OCI-M2 (cell line): ENCODE measurements around the gene GAS2L1.
"Not testable (repeated sequence)": the region's sequence is repeated elsewhere in the genome, so short reads cannot be mapped to it uniquely, and the experiment has no call there.

Source experiments
- DNase-seq: peaks from one replicate; lab custom pipeline; 2025; ENCODE audit not compliant: unreplicated experiment; lab: John Stamatoyannopoulos, UW

The GAS2L1 gene

DNA sequence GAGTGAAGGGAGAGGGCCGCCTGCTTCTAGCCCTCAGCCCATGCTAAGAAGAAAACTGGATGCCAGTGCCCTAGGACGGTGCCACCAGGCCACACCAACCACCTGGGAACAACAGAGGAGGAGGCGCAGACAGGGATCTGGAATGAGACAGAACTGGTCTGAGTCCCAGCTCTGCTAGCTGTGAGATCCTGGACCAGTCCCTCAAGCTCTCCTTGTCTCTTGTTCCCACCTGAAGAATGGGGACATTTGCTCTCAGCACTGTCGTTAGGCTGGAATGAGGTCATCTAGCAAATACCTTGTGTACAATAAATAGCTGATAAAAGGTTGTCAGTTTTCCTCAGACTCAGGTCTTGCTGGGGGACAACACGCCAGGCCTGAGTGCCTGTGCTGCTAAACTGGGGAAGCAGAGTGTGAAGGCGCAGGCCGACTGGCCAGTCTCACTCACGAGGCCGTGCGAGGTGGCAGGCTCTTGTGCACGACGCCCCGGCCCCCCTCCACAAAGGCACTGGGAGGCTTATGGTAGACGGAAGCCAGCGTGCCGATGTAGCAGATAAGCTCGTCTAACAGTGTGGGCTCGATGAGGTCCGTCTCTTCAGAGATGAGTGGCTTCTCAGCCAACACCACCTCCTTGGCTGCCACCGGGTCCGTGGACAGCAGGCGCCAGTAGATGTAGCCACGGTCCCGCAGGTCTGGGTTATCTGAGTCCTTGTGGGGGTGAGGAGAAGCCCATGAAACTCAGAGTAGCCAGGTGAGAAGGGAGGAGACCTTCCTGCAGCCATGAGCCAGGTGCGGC lies 34.8 kb downstream of the GAS2L1 start:
- no peak for DNase-seq

DNA sequence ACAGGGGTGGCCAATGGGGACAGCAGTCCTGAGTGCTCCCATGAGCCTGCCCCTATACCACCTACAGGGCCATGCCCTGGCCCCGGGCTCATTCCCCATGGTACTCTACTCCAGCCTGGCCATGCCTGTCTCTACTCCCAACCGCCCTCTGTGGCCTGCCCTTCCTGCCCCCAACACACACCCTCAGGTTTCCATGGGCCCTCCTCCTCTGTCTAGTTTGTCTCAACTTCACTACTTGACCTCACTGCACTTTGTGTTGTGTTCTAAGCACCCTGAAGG lies 35.3 kb downstream of the GAS2L1 start:
- DNase-seq = no peak

DNA sequence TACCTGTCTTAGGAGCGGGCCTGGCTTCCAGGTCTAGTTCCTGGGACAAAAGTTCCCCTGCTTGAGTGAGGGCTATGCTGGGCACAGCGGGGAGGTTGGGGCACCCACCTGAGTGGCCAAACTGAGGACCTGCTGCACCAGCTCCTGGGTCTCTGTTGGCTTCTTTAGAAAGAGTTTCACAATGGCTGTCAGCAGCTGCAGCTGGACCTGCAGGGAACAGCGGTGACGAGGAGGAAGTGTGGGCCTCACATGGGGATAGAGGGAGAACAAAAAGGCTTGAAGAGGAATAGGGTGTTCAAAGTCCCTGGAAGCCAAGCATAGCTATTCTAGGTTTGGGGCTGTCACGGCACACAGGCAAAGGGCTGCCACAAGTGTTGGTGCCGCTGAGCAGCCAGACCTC lies 35.7 kb downstream of the GAS2L1 start:
- no peak for DNase-seq

DNA sequence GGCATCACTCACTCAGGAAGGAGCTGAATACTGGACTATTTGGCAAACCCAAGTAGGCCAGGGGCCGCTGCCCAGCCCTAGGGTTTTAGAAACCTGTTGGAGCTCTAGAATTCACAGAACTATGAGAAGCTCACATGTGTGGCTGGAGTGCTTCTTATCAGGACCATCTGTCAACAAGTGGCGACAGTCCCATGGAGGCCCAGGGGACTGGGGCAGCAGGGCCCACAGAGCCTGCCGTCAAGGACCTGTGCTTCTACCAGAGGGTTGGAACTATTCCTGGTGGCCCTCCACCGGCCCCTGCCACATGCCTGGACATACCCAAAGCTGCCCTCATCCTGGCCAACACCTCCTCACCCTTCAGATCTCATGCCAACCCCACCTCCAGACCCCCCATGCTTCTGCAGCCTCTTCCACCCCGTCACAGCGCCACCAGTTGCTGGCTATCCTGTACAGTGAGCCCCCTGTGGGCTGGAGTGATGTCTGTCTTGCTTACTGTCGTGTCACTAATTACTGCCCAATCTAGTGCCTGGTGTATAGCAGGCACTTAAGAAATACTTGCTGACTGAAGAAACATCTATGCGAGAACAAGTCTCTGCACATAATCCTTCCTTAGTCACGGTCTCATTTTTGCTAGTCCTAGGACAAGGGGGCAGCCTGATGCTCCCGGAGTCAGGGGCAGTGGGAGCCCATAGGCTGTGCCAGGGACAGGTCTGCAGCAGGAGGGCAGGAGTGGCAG lies 36.3 kb downstream of the GAS2L1 start:
- no peak for DNase-seq

DNA sequence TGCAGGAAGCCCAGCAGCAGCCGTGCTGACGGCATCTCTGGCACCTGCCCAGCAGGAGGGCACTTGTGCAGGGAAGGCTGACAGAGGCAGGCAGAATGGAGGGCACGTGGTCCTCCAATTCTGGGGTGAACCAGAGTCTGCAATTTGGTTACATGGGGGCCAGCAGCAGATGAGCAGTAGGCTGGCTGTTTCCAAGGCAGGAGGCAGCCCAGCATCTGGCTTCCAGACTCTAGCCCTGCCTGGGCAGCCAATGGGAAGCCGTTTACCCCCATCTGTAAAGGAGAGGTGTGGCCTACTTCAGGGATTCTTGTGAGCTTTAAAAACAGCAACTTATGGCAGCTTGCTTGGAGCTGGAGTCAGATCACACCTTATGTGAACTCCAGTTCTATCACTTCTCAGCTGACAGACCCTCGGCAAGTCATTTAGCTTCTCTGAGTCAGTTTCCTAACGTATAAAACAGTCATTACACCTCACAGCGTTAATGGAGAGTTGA lies 36.9 kb downstream of the GAS2L1 start:
- no peak for DNase-seq

DNA sequence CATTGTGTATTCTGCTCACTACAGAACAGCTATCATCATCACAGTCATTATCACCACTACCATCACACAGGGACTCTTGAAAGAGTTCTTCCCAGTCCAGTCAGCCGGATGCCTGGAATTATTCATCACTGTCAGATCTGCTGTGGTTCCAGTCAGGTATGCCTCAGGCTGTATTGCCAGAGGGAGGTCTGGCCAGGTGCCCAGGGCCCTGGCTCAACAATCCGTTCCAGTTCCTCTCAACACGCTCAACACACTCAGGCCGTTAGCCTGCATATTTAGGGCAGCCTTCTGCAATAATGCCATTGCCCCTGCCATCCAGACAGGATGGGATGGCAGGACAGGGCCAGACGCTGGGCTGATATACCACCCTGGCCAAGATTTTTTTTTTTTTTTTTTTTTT lies 37.7 kb downstream of the GAS2L1 start:
- no peak for DNase-seq

DNA sequence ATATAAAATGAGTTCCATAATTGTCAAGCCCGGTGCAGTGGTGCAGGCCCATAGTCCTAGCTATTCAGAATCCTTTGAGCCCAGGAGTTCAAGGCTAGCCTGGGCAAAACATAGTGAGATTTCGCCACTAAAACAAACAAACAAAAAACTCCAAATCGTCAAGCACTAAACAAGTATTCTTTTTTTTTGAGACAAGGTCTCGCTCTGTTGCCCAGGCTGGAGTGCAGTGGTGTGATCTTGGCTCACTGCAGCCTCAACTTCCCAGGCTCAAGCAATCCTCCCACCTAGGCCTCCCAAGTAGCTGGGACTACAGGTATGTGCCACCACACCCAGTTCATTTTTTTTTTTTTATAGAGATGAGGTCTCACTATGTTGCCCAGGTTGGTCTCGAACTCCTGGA lies 38.4 kb downstream of the GAS2L1 start:
- not testable (repeated sequence) for DNase-seq

DNA sequence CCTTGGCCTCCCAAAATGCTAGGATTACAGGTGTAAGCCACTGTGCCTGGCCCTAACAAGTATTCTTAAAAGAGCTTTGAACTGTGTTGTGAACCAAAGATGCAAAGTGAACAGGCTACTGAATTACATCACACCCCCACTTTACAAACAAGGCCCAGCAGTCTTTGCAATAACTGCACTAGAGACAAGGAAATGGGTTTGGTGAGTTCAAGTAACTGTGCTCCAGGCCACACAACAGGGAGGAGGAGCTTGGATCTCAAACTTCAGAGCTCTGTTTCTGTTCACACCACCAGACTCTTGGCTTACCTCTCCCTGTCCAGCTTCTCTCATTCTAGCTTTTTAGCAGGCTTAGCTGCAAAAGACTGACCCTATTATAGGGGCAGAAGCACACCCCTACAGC lies 39.5 kb downstream of the GAS2L1 start:
- DNase-seq = no peak

DNA sequence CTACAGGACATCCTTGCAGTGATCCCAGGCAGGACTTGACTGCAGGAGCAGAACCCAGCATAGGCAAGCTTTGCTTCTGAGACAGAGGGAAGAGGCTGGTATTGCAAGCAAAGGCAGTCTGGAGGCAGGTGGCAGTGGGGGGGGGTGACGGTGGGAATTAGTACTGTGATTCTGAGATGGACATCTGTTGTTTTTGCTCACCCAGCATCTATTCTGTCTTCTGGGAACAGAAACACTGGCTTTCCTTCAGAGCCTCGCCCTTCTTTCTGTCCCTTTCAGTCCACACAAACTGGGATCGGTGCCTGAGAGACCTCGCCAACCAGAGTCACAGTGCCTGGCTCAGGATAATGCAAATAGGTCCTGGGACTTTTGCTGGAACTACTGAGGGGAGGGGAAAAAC lies 40.2 kb downstream of the GAS2L1 start:
- DNase-seq = no peak

DNA sequence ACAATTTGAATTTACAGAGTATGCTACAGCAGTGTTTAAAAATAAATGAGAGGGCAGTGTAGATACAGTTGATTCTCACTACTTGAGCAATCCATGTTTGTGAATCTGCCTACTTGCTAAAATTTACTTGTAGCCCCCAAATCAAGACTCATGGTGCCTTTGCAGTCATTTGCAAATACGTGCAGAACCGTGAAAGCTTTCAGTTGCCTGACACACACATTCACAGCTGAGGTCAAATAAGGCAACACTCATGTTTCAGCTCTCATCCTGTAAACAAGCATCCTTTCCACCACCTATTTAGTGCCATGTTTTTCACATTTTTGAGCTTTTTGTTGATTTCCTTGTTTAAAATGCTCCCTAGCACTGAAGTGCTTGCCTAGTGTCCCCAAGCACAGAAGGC lies 41.6 kb downstream of the GAS2L1 start:
- no peak for DNase-seq

DNA sequence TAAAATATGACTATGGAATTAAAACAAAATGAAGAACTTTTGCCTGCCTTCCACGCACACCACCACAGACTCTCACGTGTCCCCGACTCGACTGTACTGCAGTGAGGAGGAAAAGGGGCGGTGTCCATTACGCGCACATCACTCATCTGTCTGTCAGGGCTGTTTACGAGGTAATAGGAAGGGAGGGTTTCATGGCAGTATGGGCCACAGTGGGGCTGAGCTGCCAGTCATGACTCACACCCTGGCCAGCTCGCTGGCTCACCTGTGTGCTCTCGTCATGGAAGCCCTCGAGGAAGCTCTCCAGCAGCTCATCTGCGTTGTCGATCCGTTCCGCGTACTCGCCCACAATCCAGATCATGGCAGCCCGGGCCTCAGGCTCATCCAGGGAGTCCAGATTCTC lies 42.5 kb downstream of the GAS2L1 start:
- DNase-seq = no peak

DNA sequence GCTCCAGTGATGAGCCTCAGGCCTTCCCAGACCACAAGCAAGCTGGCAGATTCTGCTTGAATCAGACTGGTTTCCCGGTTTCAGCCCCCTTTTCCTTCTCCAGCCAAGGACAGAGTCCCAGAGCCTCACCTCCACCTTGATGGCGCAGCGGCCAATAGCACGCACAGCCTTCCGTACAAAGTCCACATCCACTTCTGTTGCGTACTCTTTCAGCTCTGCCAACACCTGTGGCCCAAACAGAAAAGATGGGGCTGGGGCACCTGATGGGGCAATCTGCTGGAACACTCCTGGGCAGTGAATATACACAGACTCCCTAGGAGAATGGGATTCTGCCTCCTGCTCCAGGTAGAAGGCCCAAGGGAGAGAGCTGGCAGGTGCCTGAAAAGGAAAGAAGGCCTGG lies 44.6 kb downstream of the GAS2L1 start:
- DNase-seq = no peak

DNA sequence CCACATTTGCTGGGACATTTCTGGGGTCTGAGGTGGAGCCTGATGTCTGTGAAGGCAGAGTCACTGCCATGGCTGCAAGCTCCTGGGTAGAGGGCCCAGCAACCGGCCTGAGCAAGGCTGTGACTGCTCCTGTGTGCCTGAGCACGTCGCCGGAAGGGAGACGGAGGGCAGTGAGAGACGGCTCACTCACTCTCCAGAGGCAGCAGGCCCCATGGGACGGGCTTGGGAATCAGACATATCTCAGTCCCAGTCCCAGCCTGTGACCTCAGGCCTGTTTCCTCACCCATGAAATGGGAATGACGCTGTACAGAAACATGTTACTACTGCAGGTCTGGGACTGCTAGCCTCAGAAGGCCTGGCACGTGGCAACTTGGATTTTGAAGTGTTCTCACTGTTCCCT lies 45.4 kb downstream of the GAS2L1 start:
- DNase-seq = no peak

DNA sequence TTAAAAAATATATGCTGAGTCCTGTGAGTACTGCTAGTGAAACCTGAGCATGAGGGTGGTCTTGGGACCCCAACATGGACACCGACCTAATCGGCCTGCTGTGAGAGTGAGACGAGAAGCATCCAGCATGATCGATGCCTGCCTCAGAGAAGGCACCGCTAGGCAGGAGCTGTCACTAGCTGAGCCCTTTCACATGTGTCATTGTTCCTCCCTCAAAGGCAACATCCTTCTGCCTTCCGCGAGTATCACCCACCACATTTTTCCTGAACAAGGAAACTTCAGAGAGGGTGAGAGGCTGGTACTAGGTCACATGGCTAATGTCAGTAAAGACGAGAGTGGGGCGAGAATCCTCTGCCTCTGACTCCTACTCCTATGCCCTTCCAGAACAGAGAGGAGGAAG lies 46.3 kb downstream of the GAS2L1 start:
- DNase-seq = no peak

DNA sequence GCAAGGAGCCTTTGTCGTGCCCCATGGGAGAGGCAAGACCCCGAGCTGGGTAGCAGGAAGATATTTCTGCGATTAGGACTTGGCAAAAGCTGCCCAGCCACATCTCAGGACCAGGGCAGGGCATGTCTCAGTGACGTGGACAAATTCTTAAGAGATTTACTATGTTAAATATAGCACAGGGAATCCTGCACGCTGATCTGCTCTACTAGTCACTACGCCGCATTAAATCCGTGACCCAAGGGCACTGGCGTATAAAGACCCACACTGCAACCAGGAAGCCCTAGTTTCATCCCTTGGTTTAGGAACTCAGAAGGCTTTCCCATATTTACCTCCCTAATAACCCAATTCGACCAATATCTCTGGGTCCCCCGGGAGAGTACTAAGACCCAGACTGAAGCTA lies 46.8 kb downstream of the GAS2L1 start:
- no peak for DNase-seq

DNA sequence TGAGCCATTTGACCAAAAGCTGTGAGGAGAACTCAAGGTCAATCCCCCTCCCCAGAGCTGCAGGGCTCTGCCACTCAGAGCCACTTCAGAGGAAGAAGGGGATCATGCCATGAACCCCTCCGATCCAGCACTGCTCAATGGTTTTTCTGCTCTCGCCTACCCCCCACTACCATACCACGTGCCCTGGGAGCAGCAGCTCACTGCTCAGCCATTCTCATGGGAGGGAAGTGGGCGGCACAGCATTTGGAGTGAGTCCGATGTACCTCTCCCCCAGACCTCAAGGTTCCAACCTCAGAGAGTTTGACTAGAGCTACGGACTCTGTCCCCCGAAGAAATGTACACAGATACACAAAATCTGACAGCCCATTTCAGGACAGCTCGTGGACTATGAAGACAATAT lies 47.4 kb downstream of the GAS2L1 start:
- no peak for DNase-seq

DNA sequence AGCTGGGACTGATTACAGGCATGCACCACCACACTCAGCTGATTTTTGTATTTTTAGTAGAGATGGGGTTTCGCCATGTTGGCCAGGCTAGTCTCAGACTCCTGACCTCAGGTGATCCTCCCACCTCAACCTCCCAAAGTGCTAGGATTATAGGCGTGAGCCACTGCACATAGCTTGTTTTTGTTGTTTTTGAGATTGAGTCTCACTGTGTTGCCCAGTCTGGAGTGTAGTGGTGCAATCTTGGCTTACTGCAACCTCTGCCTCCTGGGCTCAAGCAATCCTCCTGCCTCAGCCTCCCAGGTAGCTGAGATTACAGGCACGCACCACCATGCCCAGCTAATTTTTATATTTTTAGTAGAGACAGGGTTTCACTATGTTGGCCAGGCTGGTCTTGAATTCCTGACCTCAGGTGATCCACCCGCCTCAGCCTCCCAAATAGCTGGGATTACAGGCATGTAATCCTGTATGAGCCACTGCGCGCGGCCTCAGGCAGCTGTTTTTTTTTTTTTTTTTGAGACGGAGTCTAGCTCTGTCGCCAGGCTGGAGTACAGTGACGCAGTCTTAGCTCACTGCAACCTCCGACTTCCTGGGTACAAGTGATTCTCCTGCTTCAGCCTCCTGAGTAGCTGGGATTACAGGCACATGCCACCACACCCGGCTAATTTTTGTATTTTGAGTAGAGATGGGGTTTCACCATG lies 50.9 kb downstream of the GAS2L1 start:
- not testable (repeated sequence) for DNase-seq

DNA sequence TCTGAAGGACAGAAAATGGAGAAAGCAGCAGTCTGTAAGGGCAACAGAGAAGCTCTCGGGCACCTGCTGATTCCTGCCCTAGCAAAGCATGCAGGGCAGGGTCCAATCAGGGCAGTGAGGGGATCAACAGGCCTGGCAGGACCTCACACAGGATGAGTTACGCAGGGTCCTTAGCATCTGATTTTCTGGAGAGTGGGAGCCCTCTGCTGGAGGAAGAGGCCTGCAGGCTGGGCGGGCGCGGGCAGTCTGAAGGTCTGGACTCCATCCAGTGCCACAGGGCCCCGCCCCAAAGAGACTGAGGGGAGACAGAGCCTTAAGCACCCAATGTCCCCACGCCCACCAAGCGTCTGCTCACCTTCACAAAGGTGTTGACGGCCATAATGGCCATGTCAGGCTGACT lies 53.0 kb downstream of the GAS2L1 start:
- DNase-seq = no peak
